Thyroid gland (tissue), 4 donors: ENCODE data around the gene FOXN3.

Source experiments
- POLR2A ChIP-seq, 2 donors: fragments of 450-650 bp; IDR thresholded peaks; one replicate each; pipeline ENCODE4 v1.6.1; 2017; ENCODE audit warnings: antibody characterized with exemption in 2 of 2, mild to moderate bottlenecking in 2 of 2, moderate library complexity in 1 of 2
- TF ChIP-seq, protein P1 (sequence below), 6 experiments: fragments of 200-600 bp in 3 of 6; fragments of 450-650 bp in 3 of 6; sonication (generic) in 3 of 6; IDR thresholded peaks; one replicate each; pipeline ENCODE4 v1.5.1; 2016 to 2019; ENCODE audit warnings: antibody characterized with exemption in 6 of 6, mild to moderate bottlenecking in 2 of 6, inconsistent platforms in 1 of 6, moderate library complexity in 1 of 6

DNA sequence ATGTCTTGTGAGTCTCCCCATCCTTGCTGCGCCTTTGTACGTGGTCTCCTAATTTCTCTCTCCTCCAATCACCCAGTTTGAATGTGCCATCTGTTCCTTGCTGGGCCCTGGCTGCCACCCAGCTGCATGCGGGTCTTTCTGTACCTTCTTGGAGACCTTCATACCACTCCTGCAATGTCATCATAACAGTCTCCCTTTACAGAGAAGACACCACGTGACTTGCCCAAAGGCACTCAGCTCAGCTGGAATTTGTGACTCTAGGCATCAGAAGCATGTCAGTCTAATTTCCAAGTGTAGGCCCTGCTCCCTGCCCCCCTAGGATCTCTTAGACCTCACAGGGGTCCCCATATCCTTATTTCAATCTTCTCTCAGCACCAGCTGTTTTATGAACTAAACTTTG lies 308.4 kb downstream of the FOXN3 start:
- TF ChIP-seq, protein P1, sequence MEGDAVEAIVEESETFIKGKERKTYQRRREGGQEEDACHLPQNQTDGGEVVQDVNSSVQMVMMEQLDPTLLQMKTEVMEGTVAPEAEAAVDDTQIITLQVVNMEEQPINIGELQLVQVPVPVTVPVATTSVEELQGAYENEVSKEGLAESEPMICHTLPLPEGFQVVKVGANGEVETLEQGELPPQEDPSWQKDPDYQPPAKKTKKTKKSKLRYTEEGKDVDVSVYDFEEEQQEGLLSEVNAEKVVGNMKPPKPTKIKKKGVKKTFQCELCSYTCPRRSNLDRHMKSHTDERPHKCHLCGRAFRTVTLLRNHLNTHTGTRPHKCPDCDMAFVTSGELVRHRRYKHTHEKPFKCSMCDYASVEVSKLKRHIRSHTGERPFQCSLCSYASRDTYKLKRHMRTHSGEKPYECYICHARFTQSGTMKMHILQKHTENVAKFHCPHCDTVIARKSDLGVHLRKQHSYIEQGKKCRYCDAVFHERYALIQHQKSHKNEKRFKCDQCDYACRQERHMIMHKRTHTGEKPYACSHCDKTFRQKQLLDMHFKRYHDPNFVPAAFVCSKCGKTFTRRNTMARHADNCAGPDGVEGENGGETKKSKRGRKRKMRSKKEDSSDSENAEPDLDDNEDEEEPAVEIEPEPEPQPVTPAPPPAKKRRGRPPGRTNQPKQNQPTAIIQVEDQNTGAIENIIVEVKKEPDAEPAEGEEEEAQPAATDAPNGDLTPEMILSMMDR (IDR thresholded peaks at IDR 0.05): no peak
- no peak for TF ChIP-seq POLR2A (IDR thresholded peaks at IDR 0.05)
